ENCODE measurements around the gene STH. TPM values are rescaled to one million over a fixed set of nuclear protein-coding genes. Genes with fewer than 3 reads are reported as not detected.

The STH gene
- total RNA-seq, 4 donors from 2014 or later: not detected

- Histone ChIP-seq H3K4me1 (peaks cover 0 to 10% (median 8%) of the 10 kb centered on the region in 4 donors), H3K36me3 (peaks cover 0 to 7% (median 0%) of the 10 kb centered on the region in 4 donors), H3K9me3 (no peaks in the 10 kb centered on the region), H3K27ac (replicated peaks in 1 of 4) (no peak overlapping the region), H3K27me3 (no peaks in the 10 kb centered on the region), H3K4me3 (no peak overlapping the region)
- DNase-seq (ENCODE audit: extremely low spot score): no peak
- intact Hi-C loops (cut with DNase I): no loop called here
- TF ChIP-seq POLR2AphosphoS5 (IDR thresholded peaks at IDR 0.05) (no peak), POLR2A (IDR thresholded peaks at IDR 0.05; ENCODE audit: low read depth) (no peak), EP300 (IDR thresholded peaks at IDR 0.05) (no peak), CTCF (IDR thresholded peaks at IDR 0.05) (no peak)
- WGBS: 85% methylated on average over 4 of the region's 4 CpGs
These were observed 34.4 kb upstream of the STH start for GRCh38 chr17:45964634-45965033.

- no peaks in the 10 kb centered on the region for H3K9me3 ChIP-seq
- TF ChIP-seq CTCF (IDR thresholded peaks at IDR 0.05) (no peak), POLR2A (IDR thresholded peaks at IDR 0.05; ENCODE audit: low read depth) (no peak), EP300 (IDR thresholded peaks at IDR 0.05) (no peak), POLR2AphosphoS5 (IDR thresholded peaks at IDR 0.05) (no peak)
- H3K4me1 ChIP-seq: peaks cover 0 to 10% (median 8%) of the 10 kb centered on the region in 4 donors
- H3K27ac ChIP-seq (replicated peaks in 1 of 4): no peak overlapping the region
- H3K27me3 ChIP-seq: no peaks in the 10 kb centered on the region
- H3K4me3 ChIP-seq: no peak overlapping the region
- DNase-seq (ENCODE audit: extremely low spot score): no peak
- WGBS: 76% methylated on average over 3 of the region's 4 CpGs
- peaks cover 0 to 12% (median 0%) of the 10 kb centered on the region in 4 donors for H3K36me3 ChIP-seq
- intact Hi-C loops (cut with DNase I): no loop called here
These were observed 33.2 kb upstream of the STH start for GRCh38 chr17:45965812-45966211.

- Histone ChIP-seq H3K4me1 (peaks cover 0 to 10% (median 8%) of the 10 kb centered on the region in 4 donors), H3K27ac (replicated peaks in 1 of 4) (no peak overlapping the region), H3K27me3 (no peaks in the 10 kb centered on the region), H3K9me3 (no peaks in the 10 kb centered on the region), H3K36me3 (peaks cover 0 to 12% (median 0%) of the 10 kb centered on the region in 4 donors), H3K4me3 (no peak overlapping the region)
- 39% methylated on average over 2 of the region's 2 CpGs for WGBS
- no peak for TF ChIP-seq EP300 (IDR thresholded peaks at IDR 0.05)
- no peak for TF ChIP-seq POLR2A (IDR thresholded peaks at IDR 0.05; ENCODE audit: low read depth)
- no peak for TF ChIP-seq CTCF (IDR thresholded peaks at IDR 0.05)
- no peak for TF ChIP-seq POLR2AphosphoS5 (IDR thresholded peaks at IDR 0.05)
- DNase-seq (ENCODE audit: extremely low spot score): no peak
- intact Hi-C loops (cut with DNase I): no loop called here
These were observed 32.3 kb upstream of the STH start for GRCh38 chr17:45966606-45967280.

- Histone ChIP-seq H3K27ac (replicated peaks in 1 of 4) (no peak overlapping the region), H3K36me3 (peaks cover 0 to 12% (median 0%) of the 10 kb centered on the region in 4 donors), H3K9me3 (no peaks in the 10 kb centered on the region), H3K4me3 (no peak overlapping the region), H3K4me1 (peaks cover 0 to 10% (median 8%) of the 10 kb centered on the region in 4 donors), H3K27me3 (no peaks in the 10 kb centered on the region)
- intact Hi-C loops (cut with DNase I): no loop called here
- no peak for DNase-seq (ENCODE audit: extremely low spot score)
- 83% methylated on average over 5 of the region's 5 CpGs for WGBS
- TF ChIP-seq POLR2AphosphoS5 (IDR thresholded peaks at IDR 0.05) (no peak), POLR2A (IDR thresholded peaks at IDR 0.05; ENCODE audit: low read depth) (no peak), CTCF (IDR thresholded peaks at IDR 0.05) (no peak), EP300 (IDR thresholded peaks at IDR 0.05) (no peak)
These were observed 31.7 kb upstream of the STH start for GRCh38 chr17:45967378-45967777.

Measured in esophagus muscularis mucosa (tissue), 4 donors.